ENCODE measurements around the gene CFHR5.

GRCh38 chr1:197016751-197017150, 39.4 kb downstream of the CFHR5 start:
- TF ChIP-seq CTCF (IDR thresholded peaks at IDR 0.05) (no peak), EZH2 (IDR thresholded peaks at IDR 0.05) (no peak), EZH2phosphoT487 (IDR thresholded peaks at IDR 0.05) (no peak)
